ENCODE results near the gene RGL2.
A peak's percentile ranks its signal among the peaks of the same experiment; 100 is the strongest.

Gene RGL2

GRCh38 chr6:33304216-33304615 lies 5.5 kb upstream of the RGL2 start:
- H3K4me1 ChIP-seq (ENCODE audit: control insufficient read depth, insufficient read depth, low read length, unreplicated experiment), result no peaks in the 10 kb centered on the region
- H3K4me3 ChIP-seq (ENCODE audit: low read depth, low read length), result no peak overlapping the region
- peaks cover 9% of the 10 kb centered on the region for H3K36me3 ChIP-seq (ENCODE audit: insufficient read depth, low read length)
- no peak overlapping the region for H3K27ac ChIP-seq (ENCODE audit: low read depth, low read length)
- peaks cover 22% of the 10 kb centered on the region for H3K79me2 ChIP-seq (ENCODE audit: control insufficient read depth, insufficient read depth, low read length, unreplicated experiment)
- H2AFZ ChIP-seq (ENCODE audit: low read length, unreplicated experiment), result no peak overlapping the region
- H3K27me3 ChIP-seq (ENCODE audit: insufficient read depth, low read length), result no peaks in the 10 kb centered on the region

DNA sequence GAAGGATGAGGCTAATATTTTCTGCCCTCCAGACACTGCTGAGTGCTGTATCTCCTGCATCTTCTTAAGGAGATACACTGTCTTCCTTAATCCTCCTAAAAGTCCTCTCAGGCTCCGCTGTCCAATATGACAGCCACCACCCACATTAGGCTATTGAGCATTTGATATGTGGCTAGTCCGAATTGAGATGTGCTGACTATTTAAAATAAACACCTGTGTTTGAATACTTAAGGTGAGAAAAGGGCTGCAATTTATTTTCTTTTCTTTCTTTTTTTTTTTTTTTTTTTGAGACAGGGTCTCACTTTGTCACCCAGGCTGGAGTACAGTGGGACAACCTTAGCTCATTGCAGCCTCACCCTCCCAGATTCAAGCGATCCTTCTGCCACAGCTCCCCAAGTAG lies 3.1 kb upstream of the RGL2 start:
- Histone ChIP-seq H3K4me3 (ENCODE audit: low read depth, low read length) (no peak overlapping the region), H3K4me1 (ENCODE audit: control insufficient read depth, insufficient read depth, low read length, unreplicated experiment) (peaks cover 4% of the 10 kb centered on the region), H2AFZ (ENCODE audit: low read length, unreplicated experiment) (no peak overlapping the region), H3K27ac (ENCODE audit: low read depth, low read length) (no peak overlapping the region), H3K79me2 (ENCODE audit: control insufficient read depth, insufficient read depth, low read length, unreplicated experiment) (peaks cover 15% of the 10 kb centered on the region), H3K27me3 (ENCODE audit: insufficient read depth, low read length) (no peaks in the 10 kb centered on the region), H3K36me3 (ENCODE audit: insufficient read depth, low read length) (peaks cover 3% of the 10 kb centered on the region; the same call in 1 of the 2 replicates)

GRCh38 chr6:33299237-33299944 lies 649 bp upstream of the RGL2 start:
- Histone ChIP-seq H2AFZ (ENCODE audit: low read length, unreplicated experiment) (peak overlapping the region; percentile 30), H3K4me1 (ENCODE audit: control insufficient read depth, insufficient read depth, low read length, unreplicated experiment) (peaks cover 6% of the 10 kb centered on the region), H3K27ac (ENCODE audit: low read depth, low read length) (peak overlapping the region; percentile 95), H3K4me3 (ENCODE audit: low read depth, low read length) (peak overlapping the region; percentile 86), H3K36me3 (ENCODE audit: insufficient read depth, low read length) (no peaks in the 10 kb centered on the region; the same call in 1 of the 2 replicates), H3K79me2 (ENCODE audit: control insufficient read depth, insufficient read depth, low read length, unreplicated experiment) (peaks cover 10% of the 10 kb centered on the region), H3K27me3 (ENCODE audit: insufficient read depth, low read length) (no peaks in the 10 kb centered on the region)

- Histone ChIP-seq H2AFZ (ENCODE audit: low read length, unreplicated experiment) (no peak overlapping the region), H3K27me3 (ENCODE audit: insufficient read depth, low read length) (no peaks in the 10 kb centered on the region), H3K36me3 (ENCODE audit: insufficient read depth, low read length) (no peaks in the 10 kb centered on the region), H3K79me2 (ENCODE audit: control insufficient read depth, insufficient read depth, low read length, unreplicated experiment) (peaks cover 10% of the 10 kb centered on the region), H3K27ac (ENCODE audit: low read depth, low read length) (peak overlapping the region; percentile 95), H3K4me1 (ENCODE audit: control insufficient read depth, insufficient read depth, low read length, unreplicated experiment) (peaks cover 6% of the 10 kb centered on the region), H3K4me3 (ENCODE audit: low read depth, low read length) (peak overlapping the region; percentile 86)
These were observed 578 bp downstream of the RGL2 start for GRCh38 chr6:33297956-33298772.

- H3K36me3 ChIP-seq (ENCODE audit: insufficient read depth, low read length), result no peaks in the 10 kb centered on the region
- peaks cover 6% of the 10 kb centered on the region for H3K4me1 ChIP-seq (ENCODE audit: control insufficient read depth, insufficient read depth, low read length, unreplicated experiment)
- peak overlapping the region; percentile 86 for H3K4me3 ChIP-seq (ENCODE audit: low read depth, low read length)
- peak overlapping the region; percentile 70 for H3K27ac ChIP-seq (ENCODE audit: low read depth, low read length)
- peak overlapping the region; percentile 73 for H2AFZ ChIP-seq (ENCODE audit: low read length, unreplicated experiment)
- H3K79me2 ChIP-seq (ENCODE audit: control insufficient read depth, insufficient read depth, low read length, unreplicated experiment), result peaks cover 10% of the 10 kb centered on the region
- no peaks in the 10 kb centered on the region for H3K27me3 ChIP-seq (ENCODE audit: insufficient read depth, low read length)
These were observed 1.3 kb downstream of the RGL2 start for GRCh38 chr6:33297406-33297955.

DNA sequence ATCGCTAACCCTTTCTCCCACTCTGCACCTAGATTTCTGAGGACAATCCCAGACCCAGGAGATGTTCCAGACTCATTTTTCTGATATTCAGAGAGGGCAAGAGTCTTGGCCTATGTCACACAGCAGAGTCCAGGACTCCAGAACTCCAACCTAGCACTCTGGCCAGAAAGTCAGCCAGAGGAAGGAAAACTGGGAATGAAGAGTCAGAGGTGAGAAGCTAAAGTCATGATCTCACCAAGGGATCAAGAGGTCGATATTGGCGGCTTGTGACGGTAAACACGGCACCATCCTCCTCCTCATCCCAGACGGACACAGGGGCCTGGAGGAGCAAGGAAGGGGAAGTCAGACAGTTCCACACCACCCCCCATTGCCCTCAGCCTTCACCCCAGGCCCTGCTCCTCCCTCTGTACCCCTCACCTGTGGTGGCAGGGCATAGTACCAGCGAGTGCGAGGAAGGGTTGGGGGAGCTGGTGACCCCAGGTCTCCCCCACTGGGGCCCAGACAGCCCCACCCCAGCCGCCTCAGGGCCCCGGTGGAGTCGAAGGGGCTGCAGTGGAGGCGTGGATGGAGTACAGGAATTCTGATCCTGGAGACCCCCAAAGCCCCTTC lies 1.8 kb downstream of the RGL2 start:
- H3K79me2 ChIP-seq (ENCODE audit: control insufficient read depth, insufficient read depth, low read length, unreplicated experiment), result peaks cover 10% of the 10 kb centered on the region
- no peak overlapping the region for H2AFZ ChIP-seq (ENCODE audit: low read length, unreplicated experiment)
- no peak overlapping the region for H3K27ac ChIP-seq (ENCODE audit: low read depth, low read length)
- H3K36me3 ChIP-seq (ENCODE audit: insufficient read depth, low read length), result no peaks in the 10 kb centered on the region
- H3K27me3 ChIP-seq (ENCODE audit: insufficient read depth, low read length), result no peaks in the 10 kb centered on the region
- H3K4me3 ChIP-seq (ENCODE audit: low read depth, low read length), result peak overlapping the region; percentile 86
- peaks cover 6% of the 10 kb centered on the region for H3K4me1 ChIP-seq (ENCODE audit: control insufficient read depth, insufficient read depth, low read length, unreplicated experiment)

DNA sequence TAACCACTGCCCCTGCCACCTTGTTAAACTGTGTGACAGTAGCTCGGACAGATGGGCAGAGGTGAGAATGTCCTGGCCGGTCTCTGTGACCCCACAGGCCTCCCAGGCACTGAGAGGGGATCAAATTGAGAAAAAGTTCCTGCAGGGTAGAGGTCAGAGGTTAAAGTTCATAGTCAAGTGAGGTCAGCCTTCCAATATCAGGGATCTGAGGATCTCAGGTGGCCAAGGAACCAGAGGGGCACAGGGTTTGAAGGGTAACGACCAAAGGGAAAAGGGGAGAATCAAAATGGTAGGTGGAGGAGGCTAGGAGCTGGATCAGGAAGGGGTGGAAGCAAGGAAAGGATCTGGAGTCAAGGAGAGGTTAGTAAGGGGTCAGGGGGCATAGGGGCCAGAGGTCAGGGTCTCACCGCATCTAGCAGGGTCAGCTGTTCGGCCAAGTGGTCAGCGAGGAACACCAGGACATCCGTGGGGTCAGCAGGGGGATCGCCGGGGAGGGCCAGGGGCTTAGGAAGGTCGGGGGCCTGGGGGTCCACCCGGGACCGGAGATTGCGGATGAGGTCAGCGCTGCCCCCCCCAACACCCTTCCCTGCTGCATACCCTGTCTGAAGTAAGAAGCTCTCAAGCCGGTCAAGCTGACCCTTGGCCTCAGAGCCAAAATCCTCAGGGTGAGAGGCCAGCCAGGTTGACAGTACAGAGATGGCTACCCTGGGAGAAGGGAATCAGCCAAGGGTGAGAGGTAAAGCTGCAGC lies 2.9 kb downstream of the RGL2 start:
- no peaks in the 10 kb centered on the region for H3K36me3 ChIP-seq (ENCODE audit: insufficient read depth, low read length)
- H3K4me1 ChIP-seq (ENCODE audit: control insufficient read depth, insufficient read depth, low read length, unreplicated experiment), result peaks cover 6% of the 10 kb centered on the region
- no peak overlapping the region for H2AFZ ChIP-seq (ENCODE audit: low read length, unreplicated experiment)
- peaks cover 9% of the 10 kb centered on the region for H3K79me2 ChIP-seq (ENCODE audit: control insufficient read depth, insufficient read depth, low read length, unreplicated experiment)
- no peak overlapping the region for H3K4me3 ChIP-seq (ENCODE audit: low read depth, low read length)
- no peak overlapping the region for H3K27ac ChIP-seq (ENCODE audit: low read depth, low read length)
- H3K27me3 ChIP-seq (ENCODE audit: insufficient read depth, low read length), result no peaks in the 10 kb centered on the region

- no peaks in the 10 kb centered on the region for H3K36me3 ChIP-seq (ENCODE audit: insufficient read depth, low read length)
- H3K27me3 ChIP-seq (ENCODE audit: insufficient read depth, low read length), result no peaks in the 10 kb centered on the region
These were observed 4.5 kb downstream of the RGL2 start for GRCh38 chr6:33294086-33294823.

GRCh38 chr6:33292996-33293682 lies 5.6 kb downstream of the RGL2 start:
- Histone ChIP-seq H3K4me3 (ENCODE audit: low read depth, low read length) (no peak overlapping the region), H3K4me1 (ENCODE audit: control insufficient read depth, insufficient read depth, low read length, unreplicated experiment) (peaks cover 11% of the 10 kb centered on the region), H2AFZ (ENCODE audit: low read length, unreplicated experiment) (no peak overlapping the region), H3K36me3 (ENCODE audit: insufficient read depth, low read length) (no peaks in the 10 kb centered on the region), H3K27me3 (ENCODE audit: insufficient read depth, low read length) (no peaks in the 10 kb centered on the region), H3K79me2 (ENCODE audit: control insufficient read depth, insufficient read depth, low read length, unreplicated experiment) (peaks cover 28% of the 10 kb centered on the region), H3K27ac (ENCODE audit: low read depth, low read length) (no peak overlapping the region)

More at GRCh38 chr6:33294086-33294823, 4.5 kb downstream of the RGL2 start:
- H2AFZ ChIP-seq (ENCODE audit: low read length, unreplicated experiment), result no peak overlapping the region
- H3K79me2 ChIP-seq (ENCODE audit: control insufficient read depth, insufficient read depth, low read length, unreplicated experiment), result peaks cover 22% of the 10 kb centered on the region
- H3K4me3 ChIP-seq (ENCODE audit: low read depth, low read length), result no peak overlapping the region
- H3K27ac ChIP-seq (ENCODE audit: low read depth, low read length), result no peak overlapping the region
- peaks cover 9% of the 10 kb centered on the region for H3K4me1 ChIP-seq (ENCODE audit: control insufficient read depth, insufficient read depth, low read length, unreplicated experiment)

Data from ACC112 (cell line).